NCI-H1092 treated with DMSO at 0.1 percent for 48 hours (cell line): ENCODE results near the gene GPD2.
A peak's percentile ranks its signal among the peaks of the same experiment; 100 is the strongest.

Experiments used
- DNase-seq: peaks from one replicate; lab custom pipeline; 2025; lab: John Stamatoyannopoulos, UW

Gene GPD2

GRCh38 chr2:156532989-156533388 is 96.8 kb downstream of the GPD2 start:
- DNase-seq, result no peak

GRCh38 chr2:156536534-156536933 is 100.4 kb downstream of the GPD2 start:
- no peak for DNase-seq

DNA sequence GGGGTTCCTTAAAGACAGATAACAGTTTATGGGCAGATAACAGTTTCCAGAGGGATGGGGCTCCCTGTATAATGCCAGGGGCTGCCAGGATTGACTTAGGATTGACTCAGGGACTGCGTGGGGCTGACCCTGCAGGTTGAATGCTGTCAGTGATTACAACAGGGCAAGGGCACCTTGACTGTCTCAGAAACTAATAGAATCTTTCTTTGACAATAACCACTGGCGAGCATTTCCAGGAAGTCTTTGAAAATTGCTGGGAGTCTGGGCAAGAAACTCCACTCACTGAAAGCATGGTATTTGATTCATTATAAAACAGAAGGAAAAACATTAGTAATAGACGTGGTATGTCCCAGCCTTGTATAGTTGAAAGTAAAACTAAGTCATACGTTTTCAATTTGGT is 101.0 kb downstream of the GPD2 start:
- DNase-seq, result no peak

GRCh38 chr2:156538083-156538504 is 101.9 kb downstream of the GPD2 start:
- DNase-seq, result no peak

- DNase-seq, result no peak
Measured at GRCh38 chr2:156539086-156539860, 103.1 kb downstream of the GPD2 start.

- no peak for DNase-seq
Measured at GRCh38 chr2:156540706-156541105, 104.5 kb downstream of the GPD2 start.

GRCh38 chr2:156541229-156541628 is 105.0 kb downstream of the GPD2 start:
- no peak for DNase-seq

GRCh38 chr2:156541706-156542105 is 105.5 kb downstream of the GPD2 start:
- DNase-seq, result no peak

- no peak for DNase-seq
Measured at GRCh38 chr2:156548413-156548812, 112.2 kb downstream of the GPD2 start.

DNA sequence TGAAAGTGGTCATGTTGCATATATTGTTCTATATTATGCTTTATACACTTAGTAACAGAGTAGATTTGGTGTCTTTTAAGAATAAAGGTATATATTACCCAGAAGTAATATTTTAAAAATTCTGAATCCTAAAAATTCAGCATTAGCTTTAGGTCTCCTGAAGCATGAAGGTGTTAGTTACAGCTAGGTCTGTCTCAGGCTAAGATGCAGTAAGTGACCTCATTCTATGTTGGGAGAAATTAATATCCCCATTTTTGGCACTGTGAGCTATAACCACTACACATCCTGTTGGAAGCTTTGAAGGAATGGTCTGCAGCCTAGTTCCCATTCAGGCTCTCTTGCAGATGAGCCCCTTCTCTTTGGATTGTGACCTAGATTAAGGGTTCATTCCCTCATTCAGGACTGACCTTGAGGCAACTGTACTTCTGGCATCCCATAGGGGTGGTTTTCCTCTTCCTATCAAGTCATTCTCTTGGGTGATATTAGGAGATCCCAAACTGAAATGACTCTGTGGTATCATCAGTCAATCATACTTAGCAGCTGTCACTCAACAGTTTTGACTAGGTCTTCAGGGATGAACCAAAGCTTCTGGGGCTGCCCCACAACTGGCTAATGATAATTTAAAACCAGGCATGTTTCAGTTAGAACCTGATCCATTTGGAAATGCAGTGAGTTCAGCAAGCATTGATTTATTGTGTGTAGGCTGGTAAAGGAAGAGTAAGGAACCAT is 117.7 kb downstream of the GPD2 start:
- no peak for DNase-seq

DNA sequence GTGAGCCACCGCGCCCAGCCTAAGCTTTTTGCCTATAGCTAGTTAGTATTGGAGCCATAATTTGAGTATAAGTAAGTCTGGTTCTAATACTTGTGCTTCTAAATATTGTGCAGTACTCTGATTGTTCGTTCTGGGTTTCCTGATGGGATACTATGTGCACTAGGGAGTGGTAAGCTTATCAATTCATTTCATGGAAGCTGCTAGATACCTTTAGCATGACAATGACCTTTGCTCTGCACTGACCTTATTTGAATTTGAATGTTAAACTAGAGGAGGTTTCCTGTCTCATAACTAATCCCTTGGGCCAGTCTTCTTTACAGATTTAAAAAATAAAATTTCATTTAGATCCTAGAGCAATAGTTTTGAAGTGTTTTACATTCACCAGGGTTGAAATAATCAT is 125.1 kb downstream of the GPD2 start:
- no peak for DNase-seq

GRCh38 chr2:156562124-156562523 is 125.9 kb downstream of the GPD2 start:
- peak; percentile 65 for DNase-seq

GRCh38 chr2:156563994-156564753 is 128.0 kb downstream of the GPD2 start:
- no peak for DNase-seq

DNA sequence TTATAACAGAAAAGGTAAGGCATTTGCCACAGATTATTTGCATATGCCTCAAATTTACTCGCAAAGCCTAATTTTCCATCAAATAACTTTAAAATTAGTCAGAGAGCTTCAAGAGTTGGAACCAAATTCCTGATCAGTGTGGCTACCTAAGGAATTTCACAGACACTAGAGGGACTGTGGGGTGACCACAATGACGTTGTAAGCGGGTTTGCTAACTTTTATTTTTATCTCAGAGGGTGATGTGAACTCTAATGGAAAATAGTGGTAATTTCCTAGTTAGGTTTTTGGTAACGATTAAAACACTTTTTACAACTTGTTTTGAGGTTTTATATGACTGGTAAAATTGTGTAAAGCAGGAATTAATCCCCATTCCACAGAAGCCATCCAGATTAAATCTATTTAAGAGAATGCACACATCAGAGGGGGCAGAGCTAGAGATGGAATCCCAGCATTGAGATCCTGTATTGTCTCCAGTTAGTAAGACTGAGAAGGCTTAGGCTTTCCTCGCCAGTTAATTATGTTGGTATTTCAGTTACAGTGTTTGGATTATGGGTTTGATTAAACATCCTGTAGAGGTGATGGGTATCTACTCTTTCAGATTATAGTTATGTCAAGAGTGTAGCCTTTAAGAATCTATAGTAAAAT is 129.0 kb downstream of the GPD2 start:
- no peak for DNase-seq

GRCh38 chr2:156573710-156574109 is 137.5 kb downstream of the GPD2 start:
- DNase-seq, result no peak

- DNase-seq, result no peak
Measured at GRCh38 chr2:156574112-156574511, 137.9 kb downstream of the GPD2 start.

GRCh38 chr2:156576005-156576404 is 139.8 kb downstream of the GPD2 start:
- DNase-seq, result no peak

DNA sequence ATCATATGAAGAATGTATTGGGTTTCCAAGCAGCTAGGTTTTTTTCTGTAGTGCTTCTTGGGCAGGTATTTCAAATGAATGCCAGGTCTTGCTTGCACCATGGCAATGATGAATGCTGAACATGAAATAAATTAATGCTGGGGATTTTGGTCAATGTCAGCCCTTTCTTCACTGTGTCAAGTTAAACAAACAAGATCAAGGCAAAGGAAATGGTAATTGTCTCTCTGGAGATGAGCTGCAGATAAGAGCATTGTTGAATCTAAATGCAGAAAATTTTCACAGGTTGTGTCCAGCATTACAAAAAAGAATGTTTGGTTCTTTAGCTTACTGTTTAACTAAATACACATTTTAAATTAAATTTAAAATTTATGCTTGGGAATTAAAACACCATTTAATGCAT is 144.3 kb downstream of the GPD2 start:
- no peak for DNase-seq

GRCh38 chr2:156581280-156581679 is 145.1 kb downstream of the GPD2 start:
- DNase-seq, result no peak

DNA sequence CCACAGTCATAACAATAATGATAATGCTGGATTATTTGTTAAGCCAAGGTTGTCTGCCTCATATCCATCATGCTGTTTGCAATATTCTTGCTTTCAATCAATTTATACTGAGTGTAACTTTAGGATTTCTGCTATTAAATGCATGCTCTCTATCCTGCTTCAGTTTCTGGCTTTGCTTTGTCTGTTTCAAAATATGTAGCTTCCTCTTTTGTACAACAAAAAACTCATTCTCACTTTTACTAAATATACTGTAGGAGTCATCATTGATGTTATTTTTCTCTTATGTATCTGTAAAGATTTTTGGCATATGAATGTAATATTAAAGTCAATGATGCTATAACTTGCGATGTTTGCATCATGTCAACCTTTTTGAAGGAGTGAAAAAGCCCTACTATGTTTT is 149.3 kb downstream of the GPD2 start:
- no peak for DNase-seq

GRCh38 chr2:156586621-156587020 is 150.4 kb downstream of the GPD2 start:
- no peak for DNase-seq

DNA sequence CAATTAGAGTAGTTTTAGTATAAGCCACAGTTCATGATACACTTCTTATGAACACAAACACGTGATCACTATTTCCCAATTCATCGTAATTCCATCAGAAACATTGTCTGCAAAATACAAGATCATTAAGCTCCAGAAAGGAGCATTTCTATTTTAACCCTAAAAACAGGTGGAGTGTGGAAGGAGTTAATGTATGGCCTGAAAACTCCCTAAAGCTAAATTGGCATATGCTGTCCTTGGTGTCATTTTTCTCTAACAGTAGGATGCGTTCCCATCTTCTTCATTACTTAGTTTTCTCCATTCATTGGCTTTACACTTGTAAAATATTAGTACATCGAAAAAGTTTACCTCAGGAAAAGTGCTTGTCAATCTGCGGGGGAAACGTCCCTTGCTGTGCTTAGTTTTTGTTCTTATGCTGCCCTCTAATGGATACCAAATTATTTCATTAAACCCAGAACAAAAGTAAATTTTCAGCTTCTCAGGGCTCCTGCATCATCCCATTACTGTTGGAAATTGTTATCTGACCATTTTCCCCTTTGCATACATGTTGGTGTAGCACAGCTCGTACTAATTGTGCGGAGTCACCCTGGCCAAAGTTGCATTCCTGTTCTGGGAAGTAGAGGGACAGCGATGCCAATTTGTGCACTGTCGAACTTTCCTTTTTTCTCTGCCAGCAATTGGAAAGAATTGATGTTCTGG is 153.4 kb downstream of the GPD2 start:
- peak; percentile 7 for DNase-seq
